Mesothelial cell of epicardium (in vitro differentiated cells): ENCODE results near the gene PTPMT1. TPM values are rescaled to one million over a fixed set of nuclear protein-coding genes. Genes with fewer than 3 reads are reported as not detected.
"Not testable (repeated sequence)": the region's sequence is repeated elsewhere in the genome, so short reads cannot be mapped to it uniquely, and the experiment has no call there.

Experiments
- DNase-seq, 2 experiments: peaks; one replicate each; pipeline ENCODE4 v3.0.0; 2021; ENCODE audit warnings: low spot score in 2 of 2; ENCODE audit not compliant: unreplicated experiment in 2 of 2
- H3K27ac Mint-ChIP-seq: 2 replicates; pipeline ENCODE4 v1.8.0; 2021; ENCODE audit warnings: mixed read lengths
- H3K27me3 Mint-ChIP-seq: 2 replicates; pipeline ENCODE4 v1.8.0; 2021; ENCODE audit warnings: low read depth, mixed read lengths
- H3K36me3 Mint-ChIP-seq: 2 replicates; pipeline ENCODE4 v1.8.0; 2021; ENCODE audit warnings: mixed read lengths
- H3K4me1 Mint-ChIP-seq: 2 replicates; pipeline ENCODE4 v1.8.0; 2021; ENCODE audit warnings: mixed read lengths
- H3K4me3 Mint-ChIP-seq: 2 replicates; pipeline ENCODE4 v1.8.0; 2021; ENCODE audit warnings: mild to moderate bottlenecking, moderate library complexity, mixed read lengths
- H3K9me3 Mint-ChIP-seq: 2 replicates; pipeline ENCODE4 v1.8.0; 2021; ENCODE audit warnings: mixed read lengths
- CTCF ChIP-seq: fragments of 200-600 bp; sonication (generic); IDR thresholded peaks from one replicate; pipeline ENCODE4 v1.5.0; 2021; ENCODE audit warnings: antibody characterized with exemption; ENCODE audit not compliant: unreplicated experiment
- total RNA-seq: library from RNA; stranded (reverse); gene quantifications from 3 replicates; pipeline ENCODE4 v1.2.1, GENCODE V29; 2021

PTPMT1 gene
- total RNA-seq, 1 donor from 2014 or later, result 44.3 TPM

- DNase-seq, result no peak
- H3K27me3 Mint-ChIP-seq, result no peaks in the 10 kb centered on the region
- H3K4me3 Mint-ChIP-seq, result peak overlapping the region; percentile 96
- H3K36me3 Mint-ChIP-seq, result peaks cover 6% of the 10 kb centered on the region
- H3K4me1 Mint-ChIP-seq, result peaks cover 18% of the 10 kb centered on the region
- no peak for TF ChIP-seq CTCF
- H3K9me3 Mint-ChIP-seq, result no peaks in the 10 kb centered on the region
- H3K27ac Mint-ChIP-seq, result peak overlapping the region; percentile 99
These were observed 14.3 kb upstream of the PTPMT1 start for GRCh38 chr11:47551086-47551485.

- TF ChIP-seq CTCF, result no peak
- H3K36me3 Mint-ChIP-seq, result peaks cover 5% of the 10 kb centered on the region
- peak overlapping the region; percentile 99 for H3K27ac Mint-ChIP-seq
- H3K4me3 Mint-ChIP-seq, result peak overlapping the region; percentile 96
- H3K9me3 Mint-ChIP-seq, result no peaks in the 10 kb centered on the region
- H3K4me1 Mint-ChIP-seq, result peaks cover 18% of the 10 kb centered on the region
- H3K27me3 Mint-ChIP-seq, result no peaks in the 10 kb centered on the region
- no peak for DNase-seq
These were observed 13.3 kb upstream of the PTPMT1 start for GRCh38 chr11:47552056-47552565.

- Mint-ChIP-seq H3K27me3 (no peaks in the 10 kb centered on the region), H3K27ac (peak within 1 kb of the TSS; percentile 99), H3K36me3 (peaks cover 2% of the 10 kb centered on the region), H3K9me3 (no peaks in the 10 kb centered on the region), H3K4me1 (peaks cover 18% of the 10 kb centered on the region), H3K4me3 (peak within 1 kb of the TSS; percentile 96)
- TF ChIP-seq CTCF, result peak; percentile 86
- DNase-seq, result peak; percentile 91 to 93
These were observed 12.6 kb upstream of the PTPMT1 start, which contains the start of gene CELF1 for GRCh38 chr11:47552566-47553405. CELF1 (minus strand) TSS chr11:47553132; CDS start chr11:47499523, 53,609 bp downstream.

GRCh38 chr11:47553406-47553743 is 12.0 kb upstream of the PTPMT1 start:
- no peaks in the 10 kb centered on the region for H3K27me3 Mint-ChIP-seq
- H3K9me3 Mint-ChIP-seq, result no peaks in the 10 kb centered on the region
- H3K4me3 Mint-ChIP-seq, result peak overlapping the region; percentile 86
- no peak for DNase-seq
- H3K27ac Mint-ChIP-seq, result peak overlapping the region; percentile 97
- H3K36me3 Mint-ChIP-seq, result no peaks in the 10 kb centered on the region
- H3K4me1 Mint-ChIP-seq, result peaks cover 18% of the 10 kb centered on the region
- peak; percentile 47 for TF ChIP-seq CTCF

GRCh38 chr11:47557004-47557403 is 8.4 kb upstream of the PTPMT1 start:
- not testable (repeated sequence) for H3K4me3 Mint-ChIP-seq, H3K27me3 Mint-ChIP-seq, H3K9me3 Mint-ChIP-seq

GRCh38 chr11:47558695-47559094 is 6.7 kb upstream of the PTPMT1 start:
- no peaks in the 10 kb centered on the region for H3K27me3 Mint-ChIP-seq
- no peaks in the 10 kb centered on the region for H3K36me3 Mint-ChIP-seq
- H3K9me3 Mint-ChIP-seq, result no peaks in the 10 kb centered on the region
- H3K4me1 Mint-ChIP-seq, result no peaks in the 10 kb centered on the region
- TF ChIP-seq CTCF, result no peak
- no peak overlapping the region for H3K4me3 Mint-ChIP-seq
- H3K27ac Mint-ChIP-seq, result no peak overlapping the region
- DNase-seq, result no peak

More at GRCh38 chr11:47557004-47557403, 8.4 kb upstream of the PTPMT1 start:
- H3K36me3 Mint-ChIP-seq, H3K27ac Mint-ChIP-seq, DNase-seq, H3K4me1 Mint-ChIP-seq: not testable (repeated sequence)
